ENCODE data around the gene GMDS.

GMDS gene

GRCh38 chr6:2132416-2132815 is 113.0 kb downstream of the GMDS start:
- no peak for DNase-seq

- no peak for DNase-seq
These were observed 116.2 kb downstream of the GMDS start for GRCh38 chr6:2129182-2129621.

DNA sequence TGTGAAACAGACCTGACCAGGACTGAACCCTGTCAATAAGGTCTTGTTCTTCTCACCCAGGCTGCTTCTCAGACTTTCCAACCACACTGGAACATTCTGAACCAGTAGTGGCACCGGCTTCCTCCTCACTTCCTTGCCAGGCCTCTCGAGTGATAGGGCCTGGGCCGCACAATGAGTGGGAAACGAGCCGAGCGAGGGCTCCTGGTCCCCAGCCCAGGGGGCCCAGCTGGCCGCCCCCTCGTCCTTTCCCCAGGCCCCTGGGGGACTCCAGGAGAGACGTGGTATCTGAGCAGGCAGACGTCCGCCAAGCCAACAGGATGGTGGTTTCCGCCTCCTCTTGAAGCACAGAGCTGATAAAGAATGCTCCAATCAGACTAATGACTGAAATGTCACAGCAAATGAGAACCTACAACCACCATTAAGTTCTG is 117.9 kb downstream of the GMDS start:
- DNase-seq = peak; percentile 6 to 15

DNA sequence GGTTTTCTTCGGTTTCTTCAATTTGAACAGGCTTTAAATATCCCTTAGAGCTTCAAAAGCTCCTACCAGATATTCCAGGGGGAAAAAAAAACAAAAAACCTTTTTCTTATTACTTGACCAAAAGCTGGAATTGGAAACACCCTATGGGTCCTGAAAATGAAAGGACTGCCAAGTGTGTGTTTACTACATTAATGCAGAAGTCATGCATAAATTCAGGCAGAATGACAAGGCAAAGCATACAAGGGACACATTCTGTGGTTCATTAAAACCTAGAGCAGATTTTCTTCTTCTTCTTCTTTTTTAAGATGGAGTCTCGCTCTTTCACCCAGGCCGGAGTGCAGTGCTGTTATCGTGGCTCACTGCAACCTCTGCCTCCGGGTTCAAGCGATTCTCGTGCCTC is 119.1 kb downstream of the GMDS start:
- DNase-seq = no peak

DNA sequence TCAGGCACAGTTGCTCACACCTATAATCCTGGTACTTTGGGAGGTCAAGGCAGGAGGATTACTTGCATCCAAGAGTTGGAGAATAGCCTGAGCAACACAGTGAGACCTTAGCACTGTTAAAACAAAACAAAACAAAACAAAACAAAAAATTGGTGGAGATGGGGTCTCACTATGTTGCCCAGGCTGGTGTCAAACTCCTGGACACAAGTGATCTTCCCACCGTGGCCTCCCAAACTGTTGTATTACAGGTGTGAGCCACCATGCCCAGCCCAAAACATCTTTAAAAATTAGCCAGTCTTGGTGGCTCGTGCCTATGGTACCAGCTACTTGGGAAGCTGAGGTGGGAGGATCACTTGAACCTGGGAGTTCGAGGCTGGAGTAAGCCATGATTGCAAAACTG is 120.2 kb downstream of the GMDS start:
- no peak for DNase-seq

GRCh38 chr6:2124260-2124709 is 121.1 kb downstream of the GMDS start:
- DNase-seq = no peak

DNA sequence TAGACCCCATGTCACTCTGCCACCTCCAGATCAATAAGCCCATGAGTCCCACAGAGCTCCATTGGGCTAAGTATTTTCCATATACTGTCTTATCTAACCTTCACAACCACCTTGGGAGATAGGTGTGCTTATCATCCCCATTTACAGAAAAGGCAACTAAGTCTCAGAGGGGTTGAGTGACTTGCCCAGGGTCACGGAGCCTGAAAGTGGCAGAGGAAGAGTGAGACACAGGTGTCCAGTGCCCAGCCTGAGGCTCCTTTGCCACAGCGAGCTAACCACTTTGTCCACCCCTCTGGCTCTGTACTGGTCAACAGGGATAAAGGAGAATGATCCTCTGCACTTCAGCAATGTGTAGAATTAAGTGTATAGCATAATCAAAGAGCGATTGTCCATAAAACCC is 124.5 kb downstream of the GMDS start:
- no peak for DNase-seq

- no peak for DNase-seq
These were observed 126.1 kb downstream of the GMDS start for GRCh38 chr6:2119275-2119674.

- no peak for DNase-seq
These were observed 127.3 kb downstream of the GMDS start for GRCh38 chr6:2118136-2118535.

DNA sequence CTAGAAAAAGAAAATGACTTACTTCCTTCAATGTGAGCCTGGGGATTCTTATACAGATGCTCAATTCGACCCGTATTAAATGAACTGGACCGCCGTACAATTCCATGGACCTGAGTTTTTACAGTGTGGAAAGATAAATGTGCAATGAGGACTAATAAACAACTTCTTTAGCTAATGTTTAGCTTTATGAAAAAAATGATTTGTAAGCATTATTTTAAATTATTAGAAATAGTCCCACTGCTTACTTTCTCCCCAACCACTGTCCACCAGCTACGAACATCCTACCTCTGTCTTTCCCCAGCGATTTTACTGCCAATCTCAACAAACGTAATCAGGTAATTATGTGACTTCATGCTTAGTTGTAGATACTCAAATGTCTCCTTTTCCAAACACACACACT is 128.0 kb downstream of the GMDS start:
- DNase-seq = no peak

- DNase-seq = no peak
These were observed 128.9 kb downstream of the GMDS start for GRCh38 chr6:2116496-2116895.

DNA sequence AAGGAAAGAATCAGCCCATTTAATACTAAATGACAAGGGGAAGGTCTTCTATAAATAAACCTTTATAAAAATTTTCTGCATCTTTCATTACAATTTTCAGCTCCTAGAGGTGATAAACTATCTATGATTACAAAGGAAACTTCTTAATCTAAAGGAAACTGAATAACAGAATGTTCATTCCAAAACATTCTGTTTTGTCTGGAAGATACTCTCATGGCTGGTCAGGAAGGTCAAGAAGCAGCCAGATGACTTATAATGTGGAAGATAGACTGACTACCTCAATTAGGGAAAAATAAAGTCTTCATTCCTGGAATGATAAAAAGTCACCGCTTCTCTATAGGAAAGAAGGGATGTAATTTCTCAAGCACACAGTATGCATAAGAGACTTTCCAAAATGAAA is 131.3 kb downstream of the GMDS start:
- DNase-seq = no peak

- no peak for DNase-seq
These were observed 134.2 kb downstream of the GMDS start for GRCh38 chr6:2111162-2111677.

- no peak for DNase-seq
These were observed 134.9 kb downstream of the GMDS start for GRCh38 chr6:2110504-2110903.

- no peak for DNase-seq
These were observed 135.6 kb downstream of the GMDS start for GRCh38 chr6:2109796-2110195.

- no peak for DNase-seq
These were observed 136.6 kb downstream of the GMDS start for GRCh38 chr6:2108700-2109306.

DNA sequence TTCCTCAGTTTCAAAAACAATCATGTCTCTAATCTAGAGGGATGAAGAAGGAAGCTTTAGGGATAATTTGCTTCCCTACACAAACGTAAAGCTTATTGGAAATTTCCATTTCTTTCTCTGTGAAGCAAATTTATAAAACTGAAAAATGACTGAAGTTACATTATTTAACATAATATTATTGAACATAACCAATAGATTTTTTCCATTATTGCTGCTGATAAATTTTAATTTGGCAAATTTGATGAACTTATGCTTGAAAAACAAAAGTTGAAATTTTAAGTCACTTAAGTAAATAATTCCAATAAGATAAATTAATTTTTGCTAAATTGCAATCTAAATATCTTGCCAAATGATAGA is 140.9 kb downstream of the GMDS start:
- no peak for DNase-seq

DNA sequence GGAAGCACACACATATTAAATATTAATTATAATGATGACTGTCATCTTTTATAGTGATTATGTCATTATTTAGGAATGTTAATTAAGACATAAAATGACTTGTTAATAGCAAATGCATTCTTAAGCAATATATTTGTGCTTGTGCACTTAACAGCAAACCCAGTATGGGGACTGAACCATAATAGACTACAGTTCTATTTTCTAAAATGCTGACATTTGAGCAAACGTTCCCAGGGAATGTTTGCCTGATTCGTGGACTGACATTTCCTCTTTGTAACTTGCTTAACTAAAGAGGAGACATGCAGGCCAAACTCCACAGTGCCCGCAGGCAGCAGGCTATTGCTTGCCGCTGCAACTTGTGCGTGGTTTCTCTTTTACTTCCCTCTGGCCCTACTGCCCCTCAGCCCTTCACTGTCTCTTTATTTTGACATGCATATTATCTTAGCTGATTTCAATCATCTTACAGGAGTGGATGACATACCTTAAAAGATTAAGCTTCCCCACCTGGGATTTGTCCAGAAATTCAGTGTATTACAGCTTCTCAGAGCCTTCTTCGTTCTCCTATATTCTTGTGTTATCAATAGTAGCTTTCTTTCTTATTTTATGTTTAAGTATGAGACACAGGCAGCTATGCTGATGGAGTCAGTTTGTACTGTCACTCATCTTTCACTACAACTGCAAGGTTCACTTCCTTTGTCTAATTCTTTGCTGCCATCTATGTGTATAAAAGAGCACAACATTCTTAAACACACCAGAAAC is 141.5 kb downstream of the GMDS start:
- peak in 1 of 2 donors; percentile 27 for DNase-seq

- no peak for DNase-seq
These were observed 142.4 kb downstream of the GMDS start for GRCh38 chr6:2102966-2103365.

DNA sequence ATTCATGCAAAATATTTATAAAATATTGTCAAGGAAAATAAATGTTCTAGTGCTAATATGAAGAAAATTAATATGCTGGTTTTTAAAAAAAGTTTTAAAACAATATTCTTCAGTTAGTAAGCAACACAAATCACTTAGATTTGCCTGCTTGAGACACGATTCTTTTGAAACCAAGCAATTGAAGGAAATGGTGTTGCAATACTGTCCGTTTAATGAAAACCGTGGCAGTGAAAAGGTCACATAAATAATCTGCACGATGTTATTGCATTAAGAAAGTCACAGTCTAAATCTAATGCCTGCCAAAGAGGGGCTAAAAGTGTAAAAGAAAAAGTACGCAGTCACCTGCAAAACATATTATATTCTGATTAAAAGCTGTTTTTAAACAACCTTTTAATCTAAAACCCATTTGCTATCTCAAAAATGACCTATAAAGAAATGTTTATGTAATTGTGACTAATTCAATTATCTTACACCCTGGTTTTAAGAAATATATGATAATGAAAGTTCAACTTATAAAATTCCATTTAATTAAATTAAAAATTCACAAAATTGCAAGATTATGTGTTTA is 143.0 kb downstream of the GMDS start:
- no peak for DNase-seq

DNA sequence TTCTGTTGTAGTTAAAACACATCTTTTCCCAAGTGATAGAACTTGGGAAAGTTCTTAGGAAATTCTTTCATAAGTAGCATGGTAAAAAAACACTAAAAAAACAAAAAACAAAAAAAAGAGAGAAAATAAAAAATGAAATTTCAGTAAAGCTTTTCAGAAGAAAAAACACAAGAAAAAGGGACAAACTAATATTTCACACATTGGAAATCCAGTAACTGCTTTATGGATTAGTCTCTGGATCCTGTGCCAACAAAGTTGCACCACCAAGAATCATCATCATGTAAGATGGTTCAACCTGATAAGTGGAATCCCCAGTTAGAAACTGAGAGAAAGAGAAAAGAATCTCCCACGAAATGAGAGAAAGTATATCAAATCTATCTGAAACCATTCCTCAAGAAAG is 144.2 kb downstream of the GMDS start:
- DNase-seq = no peak

- DNase-seq = no peak
These were observed 145.5 kb downstream of the GMDS start for GRCh38 chr6:2099870-2100269.

DNA sequence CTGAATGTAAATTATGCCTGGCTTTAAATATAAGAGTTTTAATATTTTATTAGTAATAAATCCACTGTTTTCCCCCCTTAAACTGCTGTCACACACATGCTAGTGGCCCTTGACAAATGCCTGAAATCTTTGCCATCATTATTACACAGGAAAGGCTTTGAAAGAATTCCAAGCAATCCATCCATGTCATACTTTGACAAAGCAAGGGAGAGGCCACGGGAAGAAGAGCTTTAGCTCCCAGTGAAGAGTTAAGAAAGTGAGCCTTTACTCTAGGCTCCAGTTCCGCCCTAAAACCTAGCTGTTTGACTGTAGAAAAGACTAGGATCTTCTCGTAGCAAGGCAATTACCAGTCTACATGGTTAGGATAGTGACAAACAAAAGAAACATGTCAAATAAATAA is 147.9 kb downstream of the GMDS start:
- DNase-seq = no peak

GRCh38 chr6:2094642-2095041 is 150.8 kb downstream of the GMDS start:
- no peak for DNase-seq
